GM12874 (cell line): ENCODE results near the gene MOCS2.

ENCODE experiments used
- TF ChIP-seq, protein P1 (sequence below): IDR thresholded peaks from 2 replicates; pipeline ENCODE4 v1.5.1; 2011; ENCODE audit warnings: low read depth, mild to moderate bottlenecking, control low read depth, low read length, moderate library complexity; ENCODE audit not compliant: insufficient read depth

Gene MOCS2

DNA sequence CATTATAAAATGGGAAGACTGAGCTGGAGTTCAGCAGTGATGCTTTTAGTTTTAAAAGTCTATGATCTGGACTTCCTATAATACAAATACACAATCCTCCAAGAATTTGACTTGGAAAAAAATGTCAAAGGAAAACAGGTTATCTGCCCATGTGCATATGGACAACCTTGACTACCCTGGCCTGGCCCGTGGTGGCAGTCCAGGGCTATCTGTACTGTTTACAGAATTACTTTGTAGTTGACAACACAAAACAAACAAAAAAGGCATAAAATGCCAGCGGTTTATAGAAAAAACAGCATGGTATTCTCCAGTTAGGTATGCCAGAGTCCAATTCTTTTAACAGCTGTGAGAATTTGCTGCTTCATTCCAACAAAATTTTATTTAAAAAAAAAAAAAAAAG, 17.3 kb downstream of the MOCS2 start:
- TF ChIP-seq, protein P1, sequence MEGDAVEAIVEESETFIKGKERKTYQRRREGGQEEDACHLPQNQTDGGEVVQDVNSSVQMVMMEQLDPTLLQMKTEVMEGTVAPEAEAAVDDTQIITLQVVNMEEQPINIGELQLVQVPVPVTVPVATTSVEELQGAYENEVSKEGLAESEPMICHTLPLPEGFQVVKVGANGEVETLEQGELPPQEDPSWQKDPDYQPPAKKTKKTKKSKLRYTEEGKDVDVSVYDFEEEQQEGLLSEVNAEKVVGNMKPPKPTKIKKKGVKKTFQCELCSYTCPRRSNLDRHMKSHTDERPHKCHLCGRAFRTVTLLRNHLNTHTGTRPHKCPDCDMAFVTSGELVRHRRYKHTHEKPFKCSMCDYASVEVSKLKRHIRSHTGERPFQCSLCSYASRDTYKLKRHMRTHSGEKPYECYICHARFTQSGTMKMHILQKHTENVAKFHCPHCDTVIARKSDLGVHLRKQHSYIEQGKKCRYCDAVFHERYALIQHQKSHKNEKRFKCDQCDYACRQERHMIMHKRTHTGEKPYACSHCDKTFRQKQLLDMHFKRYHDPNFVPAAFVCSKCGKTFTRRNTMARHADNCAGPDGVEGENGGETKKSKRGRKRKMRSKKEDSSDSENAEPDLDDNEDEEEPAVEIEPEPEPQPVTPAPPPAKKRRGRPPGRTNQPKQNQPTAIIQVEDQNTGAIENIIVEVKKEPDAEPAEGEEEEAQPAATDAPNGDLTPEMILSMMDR: no peak

DNA sequence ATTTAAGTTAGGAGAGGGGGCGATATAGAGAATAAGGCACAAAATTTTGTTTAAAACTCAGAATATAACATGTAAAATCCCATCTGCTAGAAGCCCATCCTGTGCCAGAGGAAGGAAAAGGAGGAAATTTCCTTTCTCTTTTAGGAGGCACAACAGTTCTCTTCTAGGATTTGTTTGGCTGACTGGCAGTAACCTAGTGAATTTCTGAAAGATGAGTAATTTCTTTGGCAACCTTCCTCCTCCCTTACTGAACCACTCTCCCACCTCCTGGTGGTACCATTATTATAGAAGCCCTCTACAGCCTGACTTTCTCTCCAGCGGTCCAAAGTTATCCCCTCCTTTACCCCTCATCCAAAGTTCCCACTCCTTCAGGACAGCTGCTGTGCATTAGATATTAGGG, 18.3 kb downstream of the MOCS2 start:
- TF ChIP-seq, protein P1: no peak

DNA sequence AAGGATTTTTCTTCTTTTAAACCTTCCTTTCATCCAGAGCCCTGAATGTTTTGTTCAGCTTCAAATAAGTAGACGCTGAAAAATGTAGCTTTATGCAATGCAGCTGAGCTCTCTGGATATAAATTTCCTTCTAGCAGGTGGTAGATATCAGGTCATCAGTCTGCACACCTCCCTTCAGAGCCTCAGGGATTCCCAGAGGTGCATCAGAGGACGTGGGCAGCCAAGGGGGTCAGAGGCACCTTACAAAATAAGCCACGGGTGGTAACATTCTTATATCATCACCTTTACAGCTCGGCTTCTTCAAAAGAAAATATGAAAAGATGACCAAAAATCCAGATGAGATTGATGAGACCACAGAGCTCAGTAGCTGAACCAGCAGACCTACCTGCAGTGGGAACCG, 19.3 kb downstream of the MOCS2 start:
- TF ChIP-seq, protein P1: no peak

DNA sequence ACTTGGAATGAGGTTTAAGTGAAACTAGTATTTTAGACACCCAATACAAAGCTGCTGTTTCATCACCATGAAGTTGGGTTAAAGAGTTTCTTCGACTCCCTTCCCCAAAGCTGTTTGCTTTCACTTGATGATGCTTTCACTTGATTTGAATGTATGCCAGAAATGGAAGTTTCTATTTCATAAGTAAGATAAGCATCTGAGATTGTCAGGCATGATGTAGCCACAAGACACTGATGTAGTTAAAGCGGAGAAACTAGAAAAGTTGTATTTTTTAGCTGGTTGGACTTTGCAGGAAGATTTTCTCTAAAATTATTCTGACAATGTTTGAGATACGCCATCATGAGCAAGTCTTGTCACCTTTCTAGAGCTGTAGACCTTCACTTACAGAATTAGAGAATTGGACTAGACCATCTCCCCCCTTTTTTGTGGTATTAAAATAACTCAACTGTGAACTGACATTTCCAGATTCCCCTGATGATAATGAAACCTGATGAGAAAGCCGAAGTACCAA, 20.0 kb downstream of the MOCS2 start:
- TF ChIP-seq, protein P1: no peak

DNA sequence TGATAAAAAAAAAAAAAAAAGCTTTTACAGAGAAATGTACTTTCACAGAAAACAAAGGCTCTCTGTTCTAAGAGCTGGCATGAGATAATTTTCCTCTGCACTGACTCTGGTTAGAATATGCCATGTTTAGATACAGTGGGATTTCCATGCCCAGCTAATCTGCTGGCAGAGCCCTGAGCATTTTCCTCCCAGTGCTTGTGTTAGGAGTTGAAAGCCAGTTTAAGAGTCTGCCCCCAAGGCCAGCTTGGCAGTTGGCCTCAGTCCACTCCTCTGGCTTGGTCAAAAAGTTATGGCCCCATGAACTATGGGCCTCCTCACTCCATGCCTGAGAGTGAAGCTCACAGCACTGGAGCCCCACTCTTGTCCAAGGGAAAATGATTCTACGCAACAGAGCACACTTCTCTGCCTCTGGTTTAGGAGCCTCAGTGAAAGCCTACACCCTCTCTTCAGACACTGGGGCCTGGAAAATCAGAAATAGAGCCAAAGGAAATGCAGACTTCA, 21.9 kb downstream of the MOCS2 start:
- TF ChIP-seq, protein P1: no peak

DNA sequence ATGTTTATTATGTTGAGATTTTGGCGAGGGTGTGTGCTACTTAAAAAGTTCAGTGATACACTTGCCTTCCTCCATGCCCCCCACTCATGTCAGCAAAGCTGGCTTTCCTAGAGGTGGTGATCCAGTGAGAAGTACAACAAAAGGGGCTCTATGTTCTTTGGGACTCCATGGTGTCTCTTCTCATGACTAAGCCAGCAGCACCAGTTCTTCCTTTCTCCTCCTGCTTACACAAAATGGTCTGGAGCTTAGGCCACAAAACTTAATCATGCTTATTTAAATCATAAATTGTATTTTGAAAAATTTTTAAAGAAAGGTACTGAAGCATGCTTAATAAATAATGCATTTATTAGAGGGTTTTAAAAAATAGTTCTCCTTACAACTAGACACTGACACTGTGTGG, 22.4 kb downstream of the MOCS2 start:
- TF ChIP-seq, protein P1: no peak

DNA sequence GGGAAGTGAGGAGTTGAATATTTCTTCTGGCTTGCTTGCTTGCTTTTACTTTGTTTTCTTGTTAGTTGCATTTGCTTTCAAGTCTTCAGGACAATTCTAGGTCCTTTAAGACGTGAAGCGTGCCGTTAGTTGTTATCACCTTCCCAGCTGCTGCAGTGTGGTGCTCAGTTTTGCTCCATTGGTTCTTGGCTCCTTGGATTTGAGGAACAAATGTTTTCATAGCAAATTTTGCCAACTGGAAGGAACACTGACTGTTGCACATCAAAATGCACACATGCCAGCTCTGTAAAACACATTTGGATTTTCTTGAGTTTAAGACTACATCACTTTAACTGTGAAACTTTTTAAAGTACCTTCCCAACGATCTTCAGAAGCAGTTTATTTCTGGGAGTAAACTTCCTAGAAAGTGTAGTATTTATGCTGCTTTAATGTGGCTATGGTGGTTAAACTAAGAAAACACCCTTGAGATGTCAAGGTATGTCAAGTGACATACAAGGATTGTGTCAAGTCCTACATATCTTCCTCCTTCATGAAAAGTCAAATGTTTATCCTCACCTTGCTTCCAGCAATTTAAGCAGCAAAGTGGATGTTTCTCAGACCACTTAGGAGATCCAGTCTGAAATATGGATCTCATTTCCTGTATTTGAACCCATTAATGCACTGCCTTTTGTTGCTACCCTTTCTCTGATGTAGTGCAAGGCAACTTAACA, 24.9 kb downstream of the MOCS2 start:
- TF ChIP-seq, protein P1: no peak
